Activated gamma-delta T cell (primary cell): ENCODE measurements around the gene KLHL17.
"Not testable (repeated sequence)": the region's sequence is repeated elsewhere in the genome, so short reads cannot be mapped to it uniquely, and the experiment has no call there.

Source experiments
- DNase-seq: peaks from one replicate; lab custom pipeline; 2025; lab: John Stamatoyannopoulos, UW

Gene KLHL17

DNA sequence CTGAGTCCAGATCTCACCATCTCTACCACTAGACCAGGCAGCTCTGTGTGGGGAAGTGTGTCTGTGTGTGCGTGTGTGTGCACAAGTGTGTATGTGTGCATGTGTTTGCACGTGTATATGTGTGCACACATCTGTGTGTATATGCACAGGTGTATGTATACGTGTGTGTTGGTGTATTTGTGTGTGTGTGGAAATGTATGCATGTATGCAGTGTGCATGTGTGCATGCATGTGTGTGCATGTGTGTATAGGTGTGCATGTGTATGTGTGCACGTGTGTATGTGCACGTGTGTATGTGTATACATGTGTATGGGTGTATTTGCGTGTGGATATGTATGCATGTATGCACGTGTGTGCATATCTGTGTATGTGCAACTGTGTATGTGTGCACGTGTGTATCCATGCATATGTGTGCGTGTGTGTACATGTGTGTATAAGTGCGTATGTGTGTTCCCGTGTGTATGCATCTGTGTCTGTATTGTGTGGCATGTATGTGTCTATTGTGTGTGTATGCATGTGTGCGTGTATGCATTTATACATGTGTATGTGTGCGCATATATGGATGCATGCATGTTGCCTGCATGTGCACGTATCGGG is 9.0 kb downstream of the KLHL17 start:
- DNase-seq: no peak

DNA sequence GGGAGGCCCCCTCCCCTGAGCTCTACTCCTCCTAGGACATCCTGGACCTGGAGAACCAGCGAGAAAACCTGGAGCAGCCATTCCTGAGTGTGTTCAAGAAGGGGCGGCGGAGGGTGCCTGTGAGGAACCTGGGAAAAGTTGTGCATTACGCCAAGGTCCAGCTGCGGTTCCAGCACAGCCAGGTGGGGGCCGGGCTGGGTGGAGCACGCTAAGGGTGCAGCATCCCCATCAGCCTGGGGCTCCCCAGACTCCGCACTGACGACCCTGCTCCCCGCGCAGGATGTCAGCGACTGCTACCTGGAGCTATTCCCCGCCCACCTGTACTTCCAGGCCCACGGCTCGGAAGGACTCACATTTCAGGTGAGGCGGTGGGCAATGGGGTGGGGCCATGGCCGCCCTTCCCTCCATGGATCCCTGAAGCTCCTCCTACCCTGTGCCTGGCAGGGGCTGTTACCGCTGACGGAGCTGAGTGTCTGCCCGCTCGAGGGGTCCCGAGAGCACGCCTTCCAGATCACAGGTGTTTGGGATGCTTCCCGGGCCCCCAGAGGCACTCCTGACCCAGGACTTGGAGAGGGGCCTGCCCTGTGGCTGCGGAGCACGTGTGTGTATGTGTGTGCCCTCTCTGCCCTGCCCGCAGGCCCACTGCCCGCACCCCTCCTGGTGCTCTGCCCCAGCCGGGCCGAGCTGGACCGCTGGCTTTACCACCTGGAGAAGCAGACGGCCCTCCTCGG is 10.0 kb downstream of the KLHL17 start:
- DNase-seq: no peak

DNA sequence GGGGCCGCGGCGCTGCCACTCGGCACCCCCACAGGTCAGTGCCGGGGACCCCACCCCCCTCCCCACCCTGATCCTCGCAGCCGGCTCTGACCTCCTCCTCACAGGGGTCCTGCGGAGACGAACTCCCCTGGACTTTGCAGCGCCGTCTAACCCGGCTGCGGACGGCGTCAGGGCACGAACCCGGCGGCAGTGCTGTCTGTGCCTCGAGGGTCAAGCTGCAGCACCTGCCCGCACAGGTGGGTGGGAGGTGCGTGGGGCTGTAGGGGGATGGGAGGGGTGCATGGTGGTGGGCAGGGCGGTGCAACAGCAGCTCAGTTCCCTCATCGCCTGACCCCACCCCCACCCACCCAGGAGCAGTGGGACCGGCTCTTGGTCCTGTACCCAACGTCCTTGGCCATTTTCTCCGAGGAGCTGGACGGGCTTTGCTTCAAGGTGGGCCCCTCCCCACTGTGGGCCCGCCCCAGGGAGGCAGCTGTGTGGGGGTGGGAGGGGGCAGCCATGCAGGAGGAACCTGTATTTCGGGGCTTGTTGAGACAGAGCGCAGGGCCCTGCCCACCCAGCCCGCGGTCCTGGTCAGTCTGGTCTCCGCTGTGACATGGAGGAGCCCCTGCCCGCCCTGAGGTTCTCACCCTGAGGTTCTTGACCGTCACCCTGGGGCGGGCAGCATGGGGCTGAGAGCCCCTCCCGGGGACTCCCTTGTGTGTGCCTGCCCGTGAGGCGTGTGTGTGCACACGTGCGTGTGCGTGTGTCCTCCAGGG is 10.8 kb downstream of the KLHL17 start:
- no peak for DNase-seq

DNA sequence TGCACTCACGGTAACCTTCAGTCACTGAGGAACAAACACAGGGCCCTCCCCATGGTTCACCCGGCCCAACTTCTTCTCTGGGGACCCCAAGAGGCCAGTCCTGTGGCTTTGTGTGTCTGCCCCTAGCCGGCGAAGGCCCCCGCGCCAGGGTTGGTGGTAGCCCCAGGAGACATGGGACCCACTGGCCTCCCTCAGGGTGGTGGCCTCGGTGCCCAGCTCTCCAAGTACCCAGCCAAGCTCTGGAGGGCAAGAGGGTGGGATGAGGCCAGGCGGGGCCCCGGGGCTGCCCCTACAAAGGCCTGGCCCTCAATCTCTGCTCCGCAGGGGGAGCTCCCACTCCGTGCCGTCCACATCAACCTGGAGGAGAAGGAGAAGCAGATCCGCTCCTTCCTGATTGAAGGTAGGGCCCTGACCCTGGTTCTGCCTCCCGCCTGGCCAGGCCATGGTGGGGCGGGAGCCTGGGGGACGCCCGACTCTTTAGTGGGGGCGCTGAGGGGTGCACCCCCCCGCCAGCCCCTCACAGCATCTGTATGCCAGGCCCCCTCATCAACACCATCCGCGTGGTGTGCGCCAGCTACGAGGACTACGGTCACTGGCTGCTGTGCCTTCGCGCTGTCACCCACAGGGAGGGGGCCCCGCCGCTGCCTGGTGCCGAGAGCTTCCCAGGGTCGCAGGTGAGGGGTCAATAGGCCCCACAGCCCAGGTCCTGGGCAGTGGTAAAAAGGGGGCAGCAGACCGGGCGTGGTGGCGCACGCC is 11.5 kb downstream of the KLHL17 start:
- no peak for DNase-seq

DNA sequence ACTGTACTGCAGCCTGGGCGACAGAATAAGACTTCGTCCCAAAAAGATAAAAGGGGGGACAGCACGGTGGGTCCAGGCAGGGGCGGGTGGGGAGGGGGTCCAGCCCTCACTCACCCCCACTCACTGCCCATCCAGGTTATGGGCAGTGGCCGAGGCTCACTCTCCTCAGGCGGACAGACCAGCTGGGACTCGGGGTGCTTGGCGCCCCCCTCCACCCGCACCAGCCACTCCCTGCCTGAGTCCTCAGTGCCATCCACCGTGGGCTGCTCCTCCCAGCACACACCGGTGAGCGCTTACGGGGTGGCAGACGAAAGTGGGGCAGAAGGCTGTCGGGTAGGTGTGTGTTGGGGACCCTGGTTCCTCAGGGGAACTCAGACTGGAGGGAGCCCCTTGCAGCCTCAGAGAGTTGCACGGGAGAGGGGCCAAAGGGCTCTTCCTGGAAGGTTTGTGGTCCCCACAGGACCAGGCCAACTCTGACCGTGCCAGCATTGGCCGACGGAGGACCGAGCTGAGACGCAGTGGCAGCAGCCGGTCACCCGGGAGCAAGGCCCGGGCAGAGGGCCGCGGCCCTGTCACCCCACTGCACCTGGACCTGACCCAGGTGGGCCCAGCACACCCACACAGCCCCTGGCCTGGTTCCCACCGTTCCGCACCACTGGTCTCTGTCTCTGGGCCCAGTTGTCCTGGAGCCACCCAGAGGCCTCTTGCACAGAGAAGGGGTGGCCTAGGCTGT is 12.5 kb downstream of the KLHL17 start:
- DNase-seq: no peak

DNA sequence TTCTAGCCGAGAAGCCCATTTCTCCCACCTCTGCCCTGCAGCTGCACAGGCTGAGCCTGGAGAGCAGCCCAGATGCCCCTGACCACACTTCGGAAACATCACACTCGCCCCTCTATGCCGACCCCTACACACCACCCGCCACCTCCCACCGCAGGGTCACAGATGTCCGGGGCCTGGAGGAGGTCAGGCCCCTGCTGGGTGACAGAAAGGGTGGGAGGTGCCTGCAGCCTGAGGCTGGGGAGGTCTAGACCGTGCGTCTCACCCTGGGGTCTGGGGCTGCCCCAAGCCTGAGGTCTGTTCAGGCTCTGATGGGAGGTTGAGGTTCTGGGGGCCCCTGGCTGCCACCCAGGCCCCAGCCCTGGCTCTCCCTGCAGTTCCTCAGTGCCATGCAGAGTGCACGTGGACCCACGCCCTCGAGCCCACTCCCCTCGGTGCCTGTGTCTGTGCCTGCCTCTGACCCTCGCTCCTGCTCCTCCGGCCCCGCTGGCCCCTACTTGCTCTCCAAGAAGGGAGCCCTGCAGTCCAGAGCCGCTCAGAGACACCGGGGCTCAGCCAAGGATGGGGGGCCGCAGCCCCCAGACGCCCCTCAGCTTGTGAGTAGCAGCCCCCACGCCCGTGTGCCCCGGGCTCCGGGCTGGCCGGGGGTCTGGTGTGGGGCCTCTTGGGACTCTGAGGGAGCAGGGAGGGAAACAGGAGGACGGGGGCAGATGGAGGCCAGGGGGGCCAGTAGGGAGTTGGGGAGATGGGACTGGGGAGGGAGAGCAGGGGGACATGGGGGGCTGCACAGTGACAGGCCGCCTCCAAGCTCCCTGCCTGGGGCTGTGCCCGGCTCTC is 13.3 kb downstream of the KLHL17 start:
- no peak for DNase-seq

DNA sequence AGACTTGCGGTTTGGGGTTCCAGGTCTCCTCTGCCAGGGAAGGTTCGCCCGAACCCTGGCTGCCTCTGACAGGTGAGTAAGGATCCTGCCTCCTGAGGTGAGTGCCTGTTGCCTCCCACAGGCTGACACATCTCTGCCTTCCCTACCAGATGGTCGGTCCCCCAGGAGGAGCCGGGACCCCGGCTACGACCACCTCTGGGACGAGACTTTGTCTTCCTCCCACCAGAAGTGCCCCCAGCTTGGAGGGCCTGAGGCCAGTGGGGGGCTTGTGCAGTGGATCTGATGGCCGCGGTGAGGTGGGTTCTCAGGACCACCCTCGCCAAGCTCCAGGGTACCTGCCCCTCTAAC is 13.9 kb downstream of the KLHL17 start:
- DNase-seq: no peak

DNA sequence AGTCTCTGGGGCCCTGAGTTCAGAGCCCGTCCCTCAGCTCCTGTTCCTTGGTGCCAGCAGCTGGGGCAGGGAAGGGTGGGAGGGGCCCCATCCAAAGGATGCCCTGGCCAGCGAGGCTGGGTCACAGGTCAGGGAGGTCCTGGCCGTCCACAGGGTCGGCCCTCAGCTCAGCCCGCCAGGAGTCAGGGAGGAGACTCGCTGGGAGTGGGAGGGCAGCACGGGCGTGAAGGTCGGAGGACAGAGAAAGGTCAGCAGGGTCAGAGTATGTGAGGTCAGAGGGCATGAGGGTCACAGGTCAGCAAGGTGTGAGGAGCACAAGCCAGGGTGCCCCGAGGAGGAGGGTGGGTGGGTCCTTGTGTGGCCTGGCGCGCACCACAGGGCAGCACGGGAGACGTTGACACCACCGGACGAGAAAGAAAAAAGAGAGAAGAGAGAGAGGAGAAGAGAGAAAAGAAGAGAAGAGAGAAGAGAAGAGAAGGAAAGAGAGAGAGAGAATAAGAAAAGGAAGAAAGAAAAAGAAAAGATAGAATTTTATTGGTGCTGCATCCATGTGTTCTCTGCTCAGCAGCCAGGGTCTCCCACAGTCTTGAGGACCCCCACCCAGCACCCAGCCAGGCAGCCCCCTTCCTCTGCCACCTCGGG is 14.4 kb downstream of the KLHL17 start:
- DNase-seq: no peak

DNA sequence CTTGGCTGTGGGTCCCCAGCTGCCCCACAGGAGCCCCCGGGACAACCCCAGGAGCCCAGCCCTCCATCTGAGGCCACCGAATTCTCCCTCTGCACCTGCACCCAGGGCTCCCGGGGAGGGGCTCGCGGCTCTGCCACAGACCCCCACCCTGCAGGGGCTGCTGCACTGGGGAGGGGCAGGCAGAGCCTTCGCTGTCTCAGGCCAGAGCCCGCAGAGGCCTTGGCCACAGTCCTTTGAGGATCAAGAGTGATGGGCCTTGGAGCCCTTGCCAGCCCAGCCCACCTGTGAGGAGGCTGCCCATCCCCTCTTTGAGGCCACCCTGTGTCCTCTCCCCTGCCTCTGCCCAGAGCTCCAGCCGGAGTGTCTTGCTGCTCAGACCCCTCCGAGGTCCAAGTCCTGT is 15.0 kb downstream of the KLHL17 start:
- no peak for DNase-seq

DNA sequence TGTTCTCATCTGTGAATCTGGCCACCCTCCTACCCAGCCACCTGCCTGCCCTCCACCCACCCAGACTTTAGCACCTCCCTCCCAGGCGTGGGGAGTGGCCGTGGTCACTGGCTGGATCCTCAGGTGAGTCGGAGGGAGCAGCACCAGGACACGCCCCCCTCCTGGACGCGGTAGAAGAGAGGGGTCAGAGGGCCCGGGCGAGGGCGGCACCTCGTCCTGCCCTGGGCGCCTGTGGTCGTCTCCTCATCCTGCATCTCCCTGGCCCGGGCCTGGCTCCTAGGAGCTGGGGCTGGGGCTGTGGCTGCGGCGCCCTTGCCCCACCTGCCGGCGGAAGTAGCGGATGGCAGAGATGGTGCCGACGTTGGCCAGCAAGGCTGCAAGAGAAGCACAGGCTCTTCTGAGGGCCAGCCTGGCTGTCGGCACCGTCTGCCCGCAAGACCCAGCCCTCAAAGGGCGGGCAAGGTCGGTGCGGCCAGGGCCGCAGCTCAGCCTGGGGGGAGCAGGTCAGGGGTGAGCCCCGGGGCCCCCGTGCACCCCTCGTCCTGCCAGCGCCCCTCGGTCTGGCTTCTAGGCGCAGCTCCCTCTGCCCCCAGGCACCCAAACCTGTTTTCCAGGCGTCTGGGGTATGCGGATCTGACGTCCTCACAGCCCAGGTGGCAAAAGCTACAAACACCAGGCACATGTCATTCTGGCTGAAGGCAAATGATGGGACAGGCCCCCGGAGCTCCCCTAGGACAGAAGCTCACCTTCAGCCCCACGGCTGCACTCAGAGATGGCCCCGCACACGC is 15.7 kb downstream of the KLHL17 start:
- no peak for DNase-seq

DNA sequence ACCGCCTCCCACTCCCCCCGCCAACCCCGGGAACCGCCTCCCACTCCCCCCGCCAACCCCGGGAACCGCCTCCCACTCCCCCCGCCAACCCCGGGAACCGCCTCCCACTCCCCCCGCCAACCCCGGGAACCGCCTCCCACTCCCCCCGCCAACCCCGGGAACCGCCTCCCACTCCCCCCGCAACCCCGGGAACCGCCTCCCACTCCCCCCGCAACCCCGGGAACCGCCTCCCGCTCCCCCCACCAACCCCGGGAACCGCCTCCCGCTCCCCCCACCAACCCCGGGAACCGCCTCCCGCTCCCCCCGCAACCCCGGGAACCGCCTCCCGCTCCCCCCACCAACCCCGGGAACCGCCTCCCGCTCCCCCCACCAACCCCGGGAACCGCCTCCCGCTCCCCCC is 16.4 kb downstream of the KLHL17 start:
- DNase-seq: not testable (repeated sequence)

DNA sequence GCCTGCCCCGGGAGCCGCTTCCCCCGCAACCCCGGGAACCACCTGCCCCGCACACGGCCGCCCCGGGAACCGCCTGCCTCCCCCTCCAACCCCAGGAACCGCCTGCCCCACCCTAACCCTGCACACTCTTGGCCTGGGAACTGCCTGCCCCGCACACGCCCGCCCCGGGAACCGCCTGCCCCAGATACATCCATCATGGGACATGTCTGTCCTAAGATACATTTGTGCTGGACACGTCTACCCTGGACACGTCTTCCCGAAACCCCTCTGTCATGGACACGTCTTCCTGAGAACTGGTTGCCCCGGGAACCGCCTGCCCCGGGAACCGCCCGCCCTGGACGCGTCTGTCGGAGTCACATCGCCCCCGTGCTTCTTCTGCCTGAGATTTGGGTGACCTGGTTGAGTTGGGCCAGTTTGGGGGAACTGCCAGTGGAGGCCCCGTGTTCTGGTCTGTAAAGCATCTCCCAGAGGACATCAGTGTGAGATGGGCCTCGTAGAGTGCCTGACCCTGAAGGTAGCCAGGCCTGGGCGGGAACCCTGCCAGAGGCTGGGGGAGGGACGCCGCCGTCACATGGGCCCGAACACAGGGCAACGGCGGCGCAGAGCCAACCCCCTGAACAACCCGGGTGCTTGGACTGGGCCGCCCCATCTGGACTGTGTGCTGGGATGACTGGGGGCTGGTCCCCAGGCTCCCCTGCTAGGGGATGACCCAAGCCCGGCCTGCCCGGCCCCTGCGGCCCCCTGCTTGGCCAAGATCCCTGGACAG is 17.9 kb downstream of the KLHL17 start:
- DNase-seq: no peak

DNA sequence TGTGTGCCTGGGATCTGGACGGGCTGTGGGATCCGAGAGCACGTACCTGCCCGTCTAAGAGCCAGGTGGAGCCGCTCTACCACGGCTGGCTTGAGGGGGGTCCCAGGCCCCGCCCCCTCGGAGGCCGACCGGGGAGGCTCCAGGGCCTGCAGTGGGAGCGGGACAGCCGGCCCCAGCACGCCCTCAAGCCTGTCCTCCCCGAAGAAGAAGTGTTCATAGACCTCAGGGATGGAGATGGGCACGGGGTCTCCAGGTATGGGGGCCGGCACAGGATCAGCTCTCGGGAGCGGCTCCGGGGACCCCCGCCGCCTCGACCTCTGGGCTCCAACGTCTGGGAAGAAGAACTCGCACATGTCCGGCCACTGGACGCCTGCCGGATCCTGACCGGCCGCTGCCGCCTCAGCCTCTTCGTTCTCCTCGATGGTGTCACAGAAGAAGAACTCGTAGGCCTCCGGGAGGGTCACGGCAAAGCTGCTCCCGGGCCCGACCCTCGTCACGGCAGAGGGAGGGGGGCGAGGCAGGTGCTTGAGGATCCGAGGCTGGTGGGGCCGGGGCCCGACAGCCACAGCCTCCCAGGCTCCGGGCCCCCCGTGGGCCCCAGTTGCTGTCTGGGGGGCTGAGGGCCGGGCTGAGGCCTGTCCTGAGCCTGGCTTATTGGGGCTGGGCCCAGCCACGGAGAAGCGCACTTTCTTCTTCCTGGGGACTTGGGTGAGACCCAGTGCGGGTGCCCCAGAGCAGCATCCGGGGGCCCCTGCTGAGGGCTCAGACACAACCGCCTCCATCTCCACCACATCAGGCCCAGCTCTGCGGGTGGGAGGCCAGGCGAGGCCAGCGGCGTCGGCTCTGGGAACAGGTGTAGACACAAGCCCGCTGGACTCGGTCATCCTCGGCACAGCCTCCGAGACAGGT is 18.7 kb downstream of the KLHL17 start:
- no peak for DNase-seq

DNA sequence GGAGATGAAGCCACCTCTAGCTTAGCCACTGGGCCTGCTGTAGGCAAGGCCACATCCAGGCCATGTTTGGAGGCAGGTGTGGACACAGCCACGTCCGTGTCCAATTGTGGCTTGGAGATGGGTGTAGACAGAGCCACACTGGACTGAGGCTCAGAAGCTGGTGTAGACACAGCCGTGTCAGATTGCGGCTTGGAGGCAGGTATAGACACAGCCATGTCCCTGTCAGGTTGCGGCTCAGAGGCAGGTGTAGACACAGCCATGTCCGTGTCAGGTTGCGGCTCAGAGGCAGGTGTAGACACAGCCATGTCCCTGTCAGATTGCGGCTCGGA is 19.3 kb downstream of the KLHL17 start:
- no peak for DNase-seq

DNA sequence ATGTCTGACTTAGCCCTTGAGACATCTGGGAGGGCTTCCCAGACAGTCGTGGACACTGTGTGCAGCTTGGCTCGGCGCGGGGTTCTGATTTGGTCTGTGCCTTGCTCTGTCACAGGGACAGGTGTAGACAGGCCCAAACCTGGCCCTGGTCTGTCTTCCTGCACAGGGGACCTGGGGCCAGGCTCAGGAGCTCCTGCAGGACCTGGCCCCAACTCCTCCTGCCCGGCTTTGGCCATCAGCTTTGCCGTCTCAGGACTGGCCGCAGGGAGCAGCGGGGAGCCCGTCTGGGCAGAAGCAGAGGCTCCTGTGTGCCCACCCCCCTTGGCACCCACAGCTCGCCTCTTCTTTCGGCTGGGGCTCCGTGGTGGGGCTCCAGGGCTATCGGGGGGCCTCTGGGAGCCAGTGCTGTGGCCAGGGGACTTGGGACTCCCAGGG is 19.8 kb downstream of the KLHL17 start:
- DNase-seq: no peak

DNA sequence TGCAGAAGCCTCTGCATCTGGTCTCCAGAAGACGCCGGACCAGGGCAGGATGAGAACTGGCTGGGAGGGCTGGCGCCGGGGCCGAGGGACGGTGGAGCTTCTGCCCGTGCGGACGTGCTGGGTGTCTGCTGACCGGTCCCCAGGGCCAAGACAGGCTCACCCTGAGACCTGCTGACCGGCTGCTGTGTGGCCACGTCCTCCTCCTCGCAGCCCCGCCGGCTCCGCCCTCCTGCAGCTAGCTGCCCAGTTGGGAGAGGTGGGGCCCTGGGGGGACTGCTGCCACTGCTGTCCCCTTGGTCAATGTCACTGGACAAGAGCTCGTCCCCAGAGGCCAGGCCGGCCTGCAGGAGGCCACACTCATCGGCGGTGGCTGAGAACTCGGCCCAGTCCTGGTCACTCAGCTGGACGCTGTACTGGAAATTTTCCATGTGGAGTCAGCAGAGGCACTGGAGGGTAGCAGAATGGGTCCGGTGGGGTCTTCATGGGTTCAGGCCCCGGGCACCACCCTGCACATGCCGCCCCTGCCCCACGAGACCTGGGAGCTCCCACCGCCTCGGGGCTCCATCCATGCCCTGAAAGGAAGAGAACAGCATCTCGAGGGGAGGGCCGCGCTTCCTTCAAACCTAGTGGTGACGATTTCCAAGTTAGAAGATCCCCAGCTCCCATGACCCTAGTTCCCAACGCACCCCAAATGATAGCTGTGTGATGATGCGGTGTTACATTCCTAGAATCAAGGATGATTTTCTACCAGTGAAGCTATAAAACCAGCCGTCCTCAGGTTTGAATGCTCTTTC is 20.4 kb downstream of the KLHL17 start:
- no peak for DNase-seq

DNA sequence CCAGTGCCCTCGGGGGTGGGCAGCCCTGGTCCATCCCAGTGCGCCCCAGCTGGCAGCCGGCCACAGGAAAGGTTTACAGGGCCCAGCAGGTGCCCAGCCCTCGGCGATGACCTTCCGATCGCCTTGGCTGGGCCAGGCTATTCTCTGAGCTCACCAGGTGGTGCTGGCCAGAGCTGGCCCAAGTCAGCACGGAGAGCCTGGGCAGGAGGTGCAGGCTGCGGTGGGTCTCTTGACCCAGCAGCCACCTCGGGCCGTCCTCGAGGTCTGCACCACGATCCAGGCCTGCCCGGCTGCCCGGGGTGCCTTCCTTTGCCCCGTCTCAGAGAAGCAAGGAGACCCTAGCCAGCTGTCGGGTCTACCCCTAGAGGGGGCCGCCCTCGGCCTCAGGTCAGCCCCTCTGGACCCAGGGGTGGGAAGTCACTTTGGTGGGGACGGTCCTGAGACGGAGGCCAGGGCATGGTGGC is 21.1 kb downstream of the KLHL17 start:
- DNase-seq: no peak
